GM04504 (cell line): ENCODE data around the gene IFT22.
"Not testable (repeated sequence)": the region's sequence is repeated elsewhere in the genome, so short reads cannot be mapped to it uniquely, and the experiment has no call there.

Experiments used
- DNase-seq: peaks from one replicate; pipeline ENCODE4 v3.0.0-alpha.2; 2012; ENCODE audit warnings: low read depth

Gene IFT22

GRCh38 chr7:101321491-101322401, at the start of gene IFT22:
IFT22 (minus strand) TSS chr7:101321812; CDS start chr7:101321709, 103 bp downstream.
- peak; percentile 81 for DNase-seq

GRCh38 chr7:101370836-101371235, 49.2 kb upstream of the IFT22 start:
- no peak for DNase-seq

GRCh38 chr7:101368422-101369165, 47.0 kb upstream of the IFT22 start:
- no peak for DNase-seq

- DNase-seq = no peak
Observed at GRCh38 chr7:101367676-101368075, 46.1 kb upstream of the IFT22 start.

DNA sequence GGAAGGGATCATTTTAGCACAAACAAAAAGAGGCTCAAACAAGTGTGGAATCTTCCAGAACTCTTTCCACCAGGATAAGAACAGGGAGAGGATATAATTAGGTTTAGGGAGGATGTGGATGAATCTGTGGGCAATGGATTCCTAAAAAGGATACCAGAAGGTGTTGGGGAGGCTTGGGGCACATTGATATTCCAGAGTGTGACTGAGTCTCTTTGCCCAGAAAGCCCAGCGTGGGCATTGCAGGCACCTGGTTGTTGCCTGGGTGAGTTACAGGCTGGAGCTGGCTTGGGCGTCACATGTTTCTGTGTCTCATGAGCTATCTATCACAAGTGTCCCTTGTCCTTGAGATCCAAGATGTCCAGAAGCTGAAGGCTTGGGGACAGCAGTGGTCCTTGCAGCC, 44.3 kb upstream of the IFT22 start:
- no peak for DNase-seq

- peak; percentile 38 for DNase-seq
Observed at GRCh38 chr7:101363734-101364374, 42.2 kb upstream of the IFT22 start.

DNA sequence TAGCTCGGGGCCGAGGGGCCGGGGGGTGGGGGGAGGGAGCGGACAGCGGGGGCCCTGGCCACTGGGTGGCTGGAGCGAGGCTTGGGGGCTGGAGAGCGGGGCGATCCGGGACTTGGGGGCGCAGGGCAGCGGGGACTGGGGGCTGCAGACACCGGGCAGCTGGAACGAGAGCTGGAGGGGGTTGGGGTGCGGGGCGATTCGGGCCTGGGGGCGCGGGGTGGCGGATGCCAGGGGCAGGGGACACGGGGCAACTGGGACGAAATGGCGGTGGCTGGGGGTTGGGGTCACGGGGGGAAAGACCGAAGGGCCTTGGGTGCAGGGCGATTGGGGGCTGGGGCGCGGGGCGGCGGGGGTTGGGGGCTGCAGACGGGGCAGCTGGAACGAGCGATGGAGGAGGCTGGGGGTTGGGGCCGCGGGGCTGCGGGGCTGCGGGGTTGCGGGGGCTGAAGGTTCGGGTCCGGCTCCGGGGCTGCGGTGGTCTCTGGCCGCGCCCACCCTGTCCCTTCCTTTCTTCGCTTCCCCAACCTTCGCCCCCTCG, 41.7 kb upstream of the IFT22 start:
- no peak for DNase-seq

- DNase-seq = no peak
Observed at GRCh38 chr7:101362334-101363195, 41.0 kb upstream of the IFT22 start, which contains the start of gene COL26A1. COL26A1 (plus strand) TSS chr7:101362875; CDS start chr7:101363033, 158 bp downstream.

DNA sequence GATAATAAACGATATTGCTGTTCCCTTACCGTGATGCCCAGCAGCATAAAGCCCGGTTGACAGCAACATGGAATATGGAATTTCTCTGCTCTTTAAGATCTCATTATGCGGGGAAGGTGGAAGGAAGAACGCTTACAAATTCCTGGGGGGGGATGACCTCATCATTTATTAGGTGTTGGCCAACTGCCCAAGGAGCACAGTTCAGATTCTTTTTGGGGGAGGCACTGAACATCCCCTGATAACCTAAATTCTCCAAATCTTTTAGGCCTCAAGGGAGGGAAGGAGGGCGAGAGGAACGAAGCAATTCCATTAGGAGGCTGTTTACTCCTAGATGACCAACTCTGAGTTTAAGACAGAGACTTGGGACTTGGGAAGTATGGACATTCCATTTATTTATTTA, 35.8 kb upstream of the IFT22 start:
- DNase-seq = no peak

- no peak for DNase-seq
Observed at GRCh38 chr7:101352920-101353308, 31.3 kb upstream of the IFT22 start.

DNA sequence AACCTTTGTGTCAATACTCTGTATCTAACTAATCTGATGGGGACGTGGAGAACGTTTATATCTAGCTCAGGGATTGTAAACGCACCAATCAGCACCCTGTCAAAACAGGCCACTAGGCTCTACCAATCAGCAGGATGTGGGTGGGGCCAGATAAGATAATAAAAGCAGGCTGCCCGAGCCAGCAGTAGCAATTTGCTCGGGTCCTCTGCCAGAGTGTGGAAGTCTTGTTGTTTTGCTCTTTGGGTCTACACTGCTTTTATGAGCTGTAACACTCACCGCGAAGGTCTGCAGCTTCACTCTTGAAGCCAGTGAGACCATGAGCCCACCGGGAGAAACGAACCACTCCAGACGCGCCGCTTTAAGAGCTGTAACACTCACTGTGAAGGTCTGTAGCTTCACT, 27.7 kb upstream of the IFT22 start:
- not testable (repeated sequence) for DNase-seq

- not testable (repeated sequence) for DNase-seq
Observed at GRCh38 chr7:101348456-101349067, 26.9 kb upstream of the IFT22 start.

DNA sequence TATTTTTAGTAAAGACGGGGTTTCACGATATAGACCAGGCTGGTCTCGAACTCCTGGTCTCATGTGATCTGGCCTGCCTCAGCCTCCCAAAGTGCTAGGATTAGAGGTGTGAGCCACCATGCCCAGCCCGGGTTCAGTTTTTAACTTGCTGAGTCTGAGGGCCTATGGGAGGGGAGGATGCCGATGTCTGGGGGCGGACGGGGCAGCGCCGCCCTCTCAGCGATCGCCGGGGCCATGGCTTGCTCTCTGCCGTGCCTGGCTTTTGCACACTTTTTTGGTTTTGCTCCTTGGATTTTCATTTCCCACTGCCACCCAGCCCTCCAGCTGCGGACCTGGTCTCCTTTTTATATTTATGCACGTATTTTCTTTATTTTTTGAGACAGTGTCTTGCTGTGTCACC, 25.9 kb upstream of the IFT22 start:
- no peak for DNase-seq

DNA sequence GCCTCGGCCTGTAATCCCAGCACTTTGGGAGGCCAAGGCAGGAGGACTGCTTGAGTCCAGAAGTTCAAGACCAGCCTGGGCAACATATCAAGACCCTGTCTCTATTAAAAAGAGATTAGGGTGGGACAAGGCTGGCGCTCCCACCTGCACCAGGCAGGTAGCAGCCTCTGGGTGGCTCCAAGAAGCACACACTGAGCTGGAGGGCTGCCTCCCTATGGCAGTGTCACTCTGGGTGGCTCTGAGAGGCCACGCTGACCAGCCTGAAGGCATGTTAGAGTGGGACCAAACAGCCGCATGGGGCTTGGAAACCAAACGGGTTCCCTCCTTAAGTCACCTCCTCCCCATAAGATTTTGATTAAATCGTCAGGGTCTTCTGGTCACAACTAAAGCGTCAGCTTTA, 21.3 kb upstream of the IFT22 start:
- DNase-seq = no peak

GRCh38 chr7:101340379-101340778, 18.8 kb upstream of the IFT22 start:
- no peak for DNase-seq

DNA sequence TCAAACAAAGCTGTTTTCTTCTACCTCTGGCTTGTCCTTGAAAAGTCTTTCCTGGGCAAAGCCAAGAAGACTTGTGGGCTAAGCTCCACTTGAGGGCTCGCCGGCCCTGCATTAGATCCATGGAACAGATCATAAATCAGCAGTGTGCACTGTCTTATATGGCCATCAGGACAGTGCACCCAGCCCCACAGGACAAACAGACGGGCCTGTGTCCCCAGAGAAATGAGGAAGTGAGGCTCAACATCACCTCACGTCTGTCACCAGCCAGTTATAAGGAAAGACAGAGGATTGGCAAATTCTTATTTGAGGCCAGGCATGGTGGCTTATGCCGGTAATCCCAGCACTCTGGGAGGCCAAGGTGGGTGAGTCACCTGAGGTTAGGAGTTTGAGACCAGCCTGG, 12.3 kb upstream of the IFT22 start:
- DNase-seq = no peak

GRCh38 chr7:101332026-101332425, 10.4 kb upstream of the IFT22 start:
- no peak for DNase-seq

DNA sequence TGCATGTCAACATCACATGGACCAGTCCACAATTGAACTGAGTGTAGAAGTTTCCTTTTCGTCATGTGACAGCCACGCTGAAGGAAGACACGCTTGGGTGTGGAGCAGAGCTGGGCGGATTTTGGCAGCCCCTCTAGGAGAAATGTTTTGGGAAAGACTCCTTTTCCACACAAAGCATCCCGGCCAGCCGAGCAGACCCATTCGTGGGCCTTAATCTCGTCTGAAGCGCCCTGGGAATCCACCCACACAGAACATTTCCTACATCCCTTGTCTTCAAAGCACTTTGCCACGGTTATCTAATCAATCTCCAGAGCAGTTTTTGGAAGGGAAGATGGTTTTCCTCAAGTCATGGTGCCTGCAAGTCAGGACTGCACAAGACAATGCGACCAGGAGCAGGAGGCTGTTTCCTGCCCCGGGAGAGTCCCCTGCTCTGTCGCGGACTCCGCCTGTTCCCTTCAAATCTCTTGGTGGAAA, 8.4 kb upstream of the IFT22 start:
- no peak for DNase-seq

DNA sequence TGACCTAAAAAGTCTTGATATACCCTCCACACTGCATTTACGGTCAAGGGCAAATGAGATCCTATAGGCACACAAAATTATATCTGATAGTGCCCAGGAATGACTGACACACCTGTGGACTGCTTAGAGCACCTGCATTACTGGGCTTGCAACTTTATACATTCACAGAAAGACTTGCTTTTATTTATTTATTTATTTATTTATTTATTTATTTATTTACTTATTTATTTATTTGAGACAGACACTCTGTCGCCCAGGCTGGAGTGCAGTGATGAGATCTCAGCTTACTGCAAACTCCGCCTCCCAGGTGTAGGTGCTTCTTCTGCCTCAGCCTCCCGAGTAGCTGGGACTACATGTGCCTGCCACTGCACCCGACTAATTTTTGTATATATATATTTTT, 6.5 kb upstream of the IFT22 start:
- no peak for DNase-seq

- DNase-seq = no peak
Observed at GRCh38 chr7:101319401-101319800, 2.2 kb downstream of the IFT22 start.

- no peak for DNase-seq
Observed at GRCh38 chr7:101315336-101315735, 6.3 kb downstream of the IFT22 start.
